NCI-H2227 (cell line): ENCODE data around the gene LCOR.
"Not testable (repeated sequence)": the region's sequence is repeated elsewhere in the genome, so short reads cannot be mapped to it uniquely, and the experiment has no call there.

Experiments
- DNase-seq: peaks from one replicate; lab custom pipeline; 2025; ENCODE audit not compliant: unreplicated experiment; lab: John Stamatoyannopoulos, UW

The LCOR gene

DNA sequence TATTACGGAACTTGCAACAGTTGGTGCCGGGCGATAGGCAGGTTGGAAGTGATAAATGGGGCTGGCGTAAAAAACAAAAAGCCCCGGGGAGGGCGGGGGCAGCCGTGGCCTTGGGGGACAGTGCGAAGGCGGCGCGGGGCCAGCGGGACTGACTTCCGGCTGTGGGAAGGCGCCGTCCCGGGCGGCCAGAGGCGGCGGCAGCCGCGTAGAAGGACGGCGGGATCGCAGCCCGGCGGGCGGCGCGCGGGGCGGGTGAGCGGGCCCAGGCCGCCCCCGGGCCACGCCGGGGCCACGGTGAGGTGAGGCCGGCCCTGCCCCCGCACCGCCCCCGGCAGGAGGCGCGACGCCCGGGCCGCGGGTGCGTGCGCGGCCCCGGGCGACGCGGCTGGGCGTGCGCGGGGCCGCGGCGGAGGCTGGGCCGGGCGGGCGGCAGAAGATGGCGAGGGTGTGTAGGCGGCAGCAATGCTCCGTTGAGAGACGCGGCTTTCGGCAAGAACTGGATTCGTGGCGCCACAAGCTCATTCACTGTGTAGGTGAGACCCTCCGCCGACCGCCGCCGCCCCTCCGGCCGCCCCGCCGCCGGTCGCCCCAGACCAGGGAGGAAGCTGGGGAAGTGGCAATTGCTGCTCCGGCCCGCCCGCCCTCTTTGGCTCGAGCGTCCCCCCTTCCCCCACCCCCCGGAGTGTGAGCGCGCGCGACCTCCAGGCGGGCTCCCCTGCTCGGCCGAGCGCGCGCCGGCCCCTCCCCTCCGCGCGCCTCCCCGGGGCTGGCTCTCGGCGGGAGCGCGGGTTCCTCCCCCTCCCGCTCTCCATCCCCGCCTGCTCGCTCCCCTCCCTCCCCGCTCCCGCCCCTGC lies at the start of gene LCOR:
TSS of gene LCOR (plus strand) at position 432 of the 854 bp plus-strand sequence. CDS start 116,760 bp downstream, outside the sequence.
- peak; percentile 92 for DNase-seq

DNA sequence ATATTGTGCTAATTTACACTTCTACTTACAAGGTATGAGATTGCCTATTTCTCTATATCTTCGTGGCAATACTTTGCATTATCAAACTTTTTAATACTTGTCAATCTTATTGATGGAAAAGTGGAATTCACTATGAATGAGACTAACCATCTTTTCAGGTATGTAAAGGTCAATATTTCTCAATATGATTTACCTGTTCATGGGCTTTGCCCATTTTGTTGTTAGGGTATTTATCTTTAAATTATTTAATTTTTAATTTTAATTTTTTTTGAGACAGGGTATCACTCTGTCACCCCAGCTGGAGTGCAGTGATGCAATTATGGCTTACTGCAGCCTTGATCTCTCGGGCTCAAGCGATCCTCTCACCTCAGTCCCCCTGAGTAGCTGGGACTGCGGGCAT lies 47.8 kb upstream of the LCOR start:
- no peak for DNase-seq

DNA sequence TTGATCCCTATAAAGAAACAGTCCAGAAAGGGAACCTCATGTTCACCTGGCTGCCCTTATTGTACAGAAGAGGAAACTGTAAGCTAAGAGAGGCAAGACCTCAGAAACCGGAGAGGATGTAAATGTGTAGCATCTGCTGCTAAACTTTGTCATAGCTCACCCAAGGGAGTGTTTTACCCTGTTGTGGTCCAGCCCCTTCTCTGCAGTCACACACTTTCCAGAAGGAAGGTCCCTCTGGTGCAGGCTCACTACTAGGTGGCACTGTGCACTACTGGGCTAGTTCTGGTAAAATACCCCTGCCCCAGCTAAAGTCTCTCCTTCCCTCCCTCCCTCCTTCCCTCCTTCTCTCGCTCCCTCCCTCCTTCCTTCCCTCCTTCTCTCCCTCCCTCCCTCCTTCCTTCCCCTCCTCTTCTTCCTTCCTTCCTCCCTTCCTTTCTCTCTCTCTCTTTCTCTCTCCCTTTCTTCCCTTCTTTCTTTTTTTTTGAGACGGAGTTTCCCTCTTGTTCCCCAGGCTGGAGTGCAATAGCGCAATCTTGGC lies 42.5 kb upstream of the LCOR start:
- no peak for DNase-seq

DNA sequence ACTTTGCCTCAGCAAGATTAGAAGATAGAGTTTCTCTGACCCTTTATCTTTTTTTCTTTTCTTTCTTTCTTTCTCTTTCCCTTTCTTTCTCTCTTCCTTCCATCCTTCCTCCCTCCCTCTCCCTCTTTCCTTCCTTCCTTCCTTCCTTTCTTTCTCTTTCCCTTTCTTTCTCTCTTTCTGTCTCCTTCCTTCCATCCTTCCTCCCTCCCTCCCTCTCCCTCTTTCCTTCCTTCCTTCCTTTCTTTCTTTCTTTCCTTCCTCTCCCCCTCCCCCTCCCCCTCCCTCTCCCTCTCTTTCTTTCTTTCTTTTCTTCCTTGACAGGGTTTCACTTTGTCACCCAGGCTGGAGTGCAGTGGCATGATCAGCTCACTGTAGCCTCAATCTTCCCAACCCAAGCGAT lies 40.2 kb upstream of the LCOR start:
- DNase-seq = no peak

DNA sequence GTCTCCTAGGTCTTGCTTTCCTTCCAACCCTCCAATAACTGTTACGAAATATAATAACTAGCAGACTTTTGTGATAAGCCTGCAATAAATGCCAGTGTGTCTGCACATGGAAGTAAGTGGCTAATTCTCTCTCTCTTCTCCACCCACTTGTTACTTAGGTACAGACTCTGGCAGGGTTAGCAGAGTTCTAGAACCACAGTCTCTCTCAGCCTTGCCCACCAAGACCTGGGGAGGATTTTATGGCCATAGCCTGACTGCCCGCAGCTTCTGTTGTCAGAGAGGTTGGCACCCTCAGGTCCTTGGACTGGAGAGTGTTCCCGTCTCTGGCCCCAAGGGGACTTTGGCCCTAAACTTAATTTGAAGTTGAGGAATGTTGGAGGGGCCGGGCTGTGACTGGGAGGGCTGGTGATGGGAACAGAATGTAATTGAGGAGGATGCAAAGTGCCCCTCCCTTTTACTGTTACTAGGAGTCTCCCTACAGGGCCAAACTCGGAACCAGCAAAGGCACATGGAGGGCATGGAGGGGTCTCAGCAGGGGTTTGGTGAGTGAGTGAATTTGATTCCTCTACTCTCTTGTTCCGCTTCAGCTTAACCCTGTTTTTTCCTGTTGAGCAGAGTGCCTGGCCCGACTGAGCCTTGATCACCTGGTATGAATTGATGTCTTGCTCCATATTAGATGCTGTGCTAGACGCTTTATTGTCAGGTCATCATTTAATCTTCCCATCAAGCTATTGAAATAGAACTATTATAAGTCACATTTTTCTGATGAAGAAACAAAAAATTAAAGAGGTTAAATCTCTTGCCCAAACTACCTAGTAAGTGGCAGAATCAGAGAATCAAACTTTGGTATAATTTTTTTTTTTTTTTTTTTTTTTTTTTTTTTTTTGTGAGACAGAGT lies 37.0 kb upstream of the LCOR start:
- DNase-seq = no peak

DNA sequence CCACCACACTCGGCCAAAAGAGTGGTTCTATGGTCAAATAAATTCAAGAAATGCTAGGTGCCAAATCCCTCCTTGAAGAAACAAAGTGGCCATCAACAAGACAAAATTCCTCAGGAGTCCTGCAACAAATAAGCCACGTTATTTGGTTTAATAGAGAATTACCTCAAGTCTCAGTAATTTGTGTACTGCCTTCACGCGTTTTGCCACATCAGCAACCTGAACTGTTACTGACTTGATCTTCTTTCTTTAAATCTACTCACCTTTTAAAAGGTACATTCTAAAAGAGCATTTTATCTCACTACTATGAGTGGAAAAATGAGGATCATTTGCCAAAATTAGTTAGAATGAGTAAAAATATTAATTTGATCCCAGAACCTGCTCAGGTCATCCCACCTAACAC lies 34.6 kb upstream of the LCOR start:
- no peak for DNase-seq

DNA sequence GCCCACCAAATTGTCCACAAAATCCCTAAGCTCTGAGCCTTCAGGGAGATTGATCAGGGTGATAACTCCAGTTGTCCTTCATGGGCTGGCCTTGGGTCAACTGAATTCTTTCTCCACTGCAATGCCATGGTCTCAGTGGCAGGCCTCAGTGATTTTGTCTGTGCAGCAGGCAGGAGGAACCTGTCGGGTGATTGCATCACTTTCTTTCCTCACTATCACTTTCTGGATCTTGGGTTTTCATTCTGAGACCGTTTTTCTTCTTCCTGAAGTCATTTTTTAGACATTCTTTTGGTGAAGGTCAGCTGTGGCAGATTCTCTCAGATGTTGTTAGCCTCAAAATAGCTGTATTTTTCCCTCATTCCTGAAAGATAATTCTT lies 28.8 kb upstream of the LCOR start:
- DNase-seq = no peak

DNA sequence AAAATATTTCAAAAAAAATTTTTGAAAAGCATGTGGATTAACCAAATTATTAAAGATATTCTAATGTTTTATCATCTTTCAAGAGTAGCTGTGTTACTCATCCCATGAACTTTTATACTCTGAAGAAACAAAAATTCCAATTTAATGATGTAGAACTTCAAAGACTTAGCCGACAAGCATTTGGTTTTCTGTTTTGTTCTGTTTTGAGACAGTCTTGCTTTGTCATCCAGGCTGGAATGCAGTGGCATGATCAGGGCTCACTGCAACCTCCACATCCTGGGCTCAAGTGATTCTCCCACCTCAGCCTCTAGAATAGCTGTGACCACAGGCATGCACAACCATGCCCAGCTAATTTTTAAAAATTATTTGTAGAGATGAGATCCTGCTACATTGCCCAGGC lies 17.8 kb upstream of the LCOR start:
- no peak for DNase-seq

DNA sequence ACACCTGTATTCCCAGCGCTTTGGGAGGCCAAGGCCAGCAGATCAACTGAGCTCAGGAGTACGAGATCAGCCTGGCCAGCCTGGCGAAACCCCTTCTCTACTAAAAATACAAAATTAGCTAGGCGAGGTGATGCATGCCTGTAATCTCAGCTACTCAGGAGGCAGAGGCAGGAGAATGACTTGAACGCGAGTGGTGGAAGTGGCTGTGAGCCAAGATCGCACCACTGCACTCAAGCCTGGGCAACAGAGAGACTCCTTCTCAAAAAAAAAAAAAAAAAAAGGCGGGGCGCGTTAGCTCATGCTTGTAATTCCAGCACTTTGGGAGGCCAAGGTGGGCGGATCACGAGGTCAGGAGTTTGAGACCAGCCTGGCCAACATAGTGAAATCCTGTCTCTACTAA lies 13.1 kb upstream of the LCOR start:
- DNase-seq = not testable (repeated sequence)

DNA sequence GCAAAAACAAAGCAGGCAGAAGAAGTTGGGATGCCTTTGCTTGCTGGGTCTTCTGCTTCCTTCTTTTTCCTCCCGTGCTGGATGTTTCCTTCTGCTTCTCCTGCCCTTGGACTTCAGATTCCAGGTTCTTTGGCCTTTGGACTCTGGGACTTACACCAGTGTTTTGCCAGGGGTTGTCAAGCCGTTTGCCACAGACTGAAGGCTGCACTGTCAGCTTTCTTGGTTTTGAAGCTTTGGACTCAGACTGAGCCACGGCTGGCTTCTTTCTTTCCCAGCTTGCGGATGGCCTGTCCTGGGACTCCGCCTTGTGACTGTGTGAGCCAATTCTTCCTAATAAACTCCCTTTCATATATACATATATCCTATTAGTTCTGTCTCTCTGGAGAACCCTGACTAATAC lies 11.3 kb upstream of the LCOR start:
- DNase-seq = no peak

DNA sequence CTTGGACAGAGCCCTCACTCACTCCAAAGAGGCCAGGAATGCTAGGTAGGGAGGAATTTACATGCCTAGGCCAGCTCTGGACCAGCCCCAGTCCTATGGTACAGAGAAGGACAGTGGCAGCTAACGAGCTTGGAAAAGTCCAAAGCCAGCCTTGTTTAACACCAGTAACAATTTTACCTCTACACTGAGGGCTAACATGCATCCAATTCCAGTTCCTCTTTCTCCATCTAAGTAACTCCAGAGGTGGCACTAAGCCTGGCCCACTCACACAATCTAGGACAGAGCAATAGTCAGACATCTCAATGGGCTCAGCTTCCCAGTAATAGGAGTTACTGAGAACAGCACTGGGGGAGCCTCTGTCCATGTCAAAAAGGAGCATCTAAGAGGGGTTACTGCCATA lies 5.7 kb upstream of the LCOR start:
- no peak for DNase-seq

DNA sequence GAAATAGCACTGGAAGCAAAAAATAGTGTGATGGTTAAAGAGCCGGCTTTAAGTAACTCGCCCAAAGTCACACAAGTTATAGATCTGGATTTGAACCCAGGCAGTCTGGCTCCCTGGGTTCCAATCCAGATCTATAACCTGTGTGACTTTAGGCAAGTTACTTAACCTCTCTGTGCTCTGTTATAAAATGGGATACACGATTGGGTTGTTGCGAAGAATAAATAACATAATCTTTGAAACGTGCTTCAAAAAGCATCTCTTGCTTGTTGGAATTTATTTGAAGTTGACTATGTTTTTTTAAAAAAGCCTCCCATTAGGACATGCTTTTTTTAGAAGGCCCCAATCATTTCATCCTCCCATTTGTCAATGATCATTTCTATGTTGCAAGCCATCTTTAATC lies 3.5 kb upstream of the LCOR start:
- DNase-seq = no peak

DNA sequence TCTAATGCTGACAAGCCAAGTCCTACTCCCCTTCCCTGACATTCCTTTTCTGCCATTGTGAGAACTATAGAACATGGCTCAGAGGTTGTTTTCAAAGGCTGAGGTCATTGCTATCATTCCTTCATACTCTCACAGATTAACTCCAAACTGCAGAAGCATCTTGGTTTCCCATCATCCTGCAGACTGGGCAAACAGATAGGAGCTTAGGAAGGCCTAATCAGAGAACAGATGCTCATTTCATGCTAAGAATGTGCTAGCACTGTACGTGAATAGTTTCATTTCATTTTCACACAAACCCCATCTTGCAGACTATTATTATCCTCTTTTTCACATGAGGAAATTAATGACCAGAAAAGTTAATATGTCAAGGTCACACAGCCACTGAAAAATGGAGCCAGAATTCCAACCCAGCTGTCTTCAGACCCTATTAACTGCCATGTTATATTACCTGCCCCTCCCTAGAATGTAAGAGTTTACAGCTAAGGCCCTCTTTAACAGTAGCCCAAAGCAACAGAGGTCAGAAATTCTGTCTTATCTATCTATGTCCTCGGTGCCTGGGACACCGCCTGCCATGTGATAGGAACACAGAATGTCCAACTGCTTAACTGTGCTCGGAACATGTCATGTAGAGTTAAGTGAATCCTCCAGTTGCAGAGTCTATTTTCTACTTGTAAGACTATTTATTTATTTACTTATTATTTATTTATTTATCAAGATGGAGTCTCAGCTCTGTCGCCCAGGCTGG lies 2.9 kb upstream of the LCOR start:
- no peak for DNase-seq

DNA sequence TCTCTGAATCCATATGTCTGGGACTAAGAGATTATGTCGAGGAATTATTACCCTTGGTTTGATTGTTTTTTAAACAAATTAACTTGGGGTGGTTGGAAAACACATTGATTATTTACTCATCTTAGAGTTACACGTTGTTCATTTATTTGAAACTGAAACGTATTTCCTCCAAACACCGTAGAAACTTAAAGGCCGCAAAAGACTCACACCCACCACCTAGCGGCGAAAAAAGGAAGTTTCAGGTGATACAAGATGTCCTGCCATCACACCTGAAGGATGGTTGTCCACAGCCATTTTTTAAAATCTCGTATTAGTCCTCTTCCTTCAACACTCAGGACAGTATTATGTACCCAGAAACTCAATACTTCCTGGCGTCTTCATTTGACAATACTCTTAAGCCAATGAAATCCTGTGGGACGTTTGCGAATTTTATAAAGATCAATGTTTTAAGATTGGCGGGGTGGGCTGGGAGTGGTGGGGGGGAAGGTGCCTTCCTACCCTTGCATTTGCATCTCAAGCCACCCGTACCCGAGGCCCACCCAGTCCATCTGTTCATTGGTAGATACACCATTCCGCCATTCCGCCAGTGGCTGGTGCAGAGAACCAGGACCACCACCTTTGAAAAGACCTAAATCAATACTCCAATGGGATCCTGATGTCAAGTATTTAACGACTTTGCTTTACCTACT lies 1.4 kb upstream of the LCOR start:
- peak; percentile 73 for DNase-seq

DNA sequence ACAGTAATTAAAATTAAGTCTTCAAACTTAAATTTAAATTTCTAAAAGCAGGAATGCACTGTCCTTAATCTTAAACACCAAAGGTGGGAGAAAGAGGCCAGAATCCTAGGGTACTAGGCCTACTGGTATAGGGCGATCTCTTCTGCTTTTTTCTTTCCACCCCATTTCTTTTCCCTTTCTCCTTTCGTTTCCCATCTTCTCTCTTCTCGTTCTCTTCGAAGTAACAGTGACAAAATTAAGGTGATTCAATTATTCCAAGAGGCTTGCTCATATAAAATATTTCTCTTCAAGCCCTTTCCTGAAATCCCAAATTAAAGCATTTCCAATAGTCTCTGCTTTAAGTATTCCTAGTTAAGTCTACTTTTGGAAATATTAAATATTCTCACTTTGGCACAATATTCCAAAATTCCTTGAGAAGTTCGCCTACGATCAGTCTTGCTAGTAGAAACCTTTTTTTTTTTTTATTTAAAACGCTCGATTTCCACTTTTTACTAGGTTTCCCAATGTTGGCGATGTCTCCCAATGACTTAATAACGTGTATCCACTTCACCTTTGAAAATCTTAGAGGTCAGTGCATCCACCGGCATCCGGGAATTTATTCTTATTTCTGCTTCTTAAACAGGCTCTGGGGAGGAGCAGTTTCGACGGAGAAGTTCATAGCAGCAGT lies 765 bp upstream of the LCOR start:
- DNase-seq = no peak

DNA sequence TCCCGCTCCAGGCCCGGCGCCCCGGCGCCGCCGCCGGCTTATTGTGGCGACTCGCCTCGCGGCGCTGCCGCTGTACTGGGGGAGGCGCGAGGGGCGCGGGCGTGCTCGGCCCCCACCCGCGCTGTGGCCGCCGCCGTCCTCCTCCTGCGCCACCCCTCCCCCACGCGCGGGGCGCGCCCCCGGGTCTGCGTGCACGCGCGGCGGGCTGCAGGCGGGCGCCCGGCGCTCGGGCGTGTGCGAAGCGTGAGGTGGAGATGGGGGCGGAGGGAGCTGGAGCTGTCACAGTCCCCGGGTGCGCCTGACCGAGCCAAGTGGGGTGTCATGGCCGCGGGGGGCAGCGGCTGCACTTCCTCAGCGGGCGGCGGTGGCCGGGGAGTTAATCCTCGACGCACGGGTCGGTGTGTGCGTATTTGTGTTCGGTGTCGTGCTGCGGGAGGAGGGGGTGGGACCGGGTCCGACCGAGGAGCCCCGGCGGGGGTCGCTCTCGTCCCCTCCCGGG lies 672 bp downstream of the LCOR start:
- DNase-seq = peak; percentile 92

DNA sequence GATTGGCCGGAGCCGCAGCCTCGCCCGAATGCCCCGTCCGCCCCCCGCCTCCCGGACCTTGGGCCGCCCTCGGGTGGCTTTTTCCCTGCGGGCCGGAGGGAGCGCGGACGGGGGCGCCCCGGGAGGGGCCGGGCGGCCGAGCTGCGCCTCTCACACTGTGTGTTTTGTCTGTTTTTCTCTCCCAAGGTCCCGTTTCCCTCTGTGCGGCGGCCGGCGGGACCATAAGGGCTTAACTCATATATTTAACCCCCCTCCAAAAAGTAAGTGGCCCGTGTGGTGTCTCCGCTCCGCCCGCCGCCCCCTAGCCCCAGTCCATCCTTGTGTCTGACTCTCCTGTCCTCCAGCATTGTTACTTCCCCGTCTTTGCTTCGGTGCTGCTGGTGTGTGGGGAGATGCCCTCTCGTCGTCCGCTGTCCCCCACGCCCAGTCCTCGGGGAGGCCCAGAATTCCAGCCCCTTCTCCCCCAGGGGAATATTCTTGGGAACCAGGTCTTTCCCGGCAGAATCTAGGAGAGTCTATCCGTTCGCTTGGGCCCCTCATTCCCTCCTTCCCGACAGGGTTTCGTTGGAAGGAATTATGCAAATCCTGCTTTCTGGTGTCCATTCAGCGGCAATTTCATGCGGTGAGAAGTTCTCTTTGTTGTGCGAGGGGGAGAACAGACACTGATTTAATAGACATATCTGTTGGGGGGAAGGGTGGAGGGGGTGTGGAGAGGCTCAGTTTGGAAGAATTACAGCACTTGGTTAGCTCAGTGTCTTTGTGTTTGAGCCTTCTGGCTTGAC lies 1.3 kb downstream of the LCOR start:
- DNase-seq = peak; percentile 59

DNA sequence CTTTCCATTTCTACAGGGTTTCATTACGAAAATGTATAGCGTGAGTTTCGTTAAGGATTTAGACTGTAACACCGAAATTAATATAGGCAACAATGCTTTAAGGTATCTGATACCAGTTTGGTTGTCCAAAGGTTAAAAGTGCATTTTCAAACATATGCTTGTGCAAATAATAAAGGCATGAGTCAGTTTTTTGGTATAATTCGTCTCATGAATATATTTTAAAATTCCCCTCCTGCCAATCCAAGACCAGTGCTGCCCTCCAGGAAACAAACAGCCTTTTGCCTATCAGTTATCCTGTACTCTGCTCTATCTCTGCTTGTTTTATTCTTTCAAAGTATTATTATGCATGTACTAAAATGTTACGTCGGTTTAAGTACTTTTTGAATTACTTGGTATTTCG lies 2.0 kb downstream of the LCOR start:
- no peak for DNase-seq

DNA sequence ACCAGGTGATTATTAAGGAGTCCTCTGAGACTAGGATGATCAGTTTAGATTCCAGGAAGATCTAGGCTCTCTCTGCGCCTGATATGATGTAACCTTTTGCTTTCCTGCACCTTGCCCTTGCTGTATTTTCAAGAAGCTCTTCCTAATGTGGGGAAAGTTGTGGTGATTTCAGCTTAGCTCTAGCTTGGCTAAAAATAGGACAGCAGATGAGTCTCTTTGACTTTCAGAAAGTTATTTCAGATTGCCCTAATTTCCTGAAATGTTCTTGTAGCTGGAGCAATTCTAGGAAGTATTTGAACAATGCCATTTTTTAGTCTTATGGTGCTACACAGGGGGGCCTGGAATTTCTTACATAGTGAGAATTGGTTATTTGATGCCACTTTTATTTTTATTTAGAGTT lies 3.8 kb downstream of the LCOR start:
- DNase-seq = no peak
